RWPE1 (cell line): Measurements from ENCODE around the gene HSD17B12.
A peak's percentile ranks its signal among the peaks of the same experiment; 100 is the strongest.

Source experiments
- CTCF ChIA-PET: fragments of 350-600 bp; sonication (Branson Sonifier 250); formaldehyde crosslinking; extraction: SDS; loops from one replicate; lab custom pipeline; 2021; lab: Yijun Ruan, JAX
- POLR2A ChIA-PET: fragments of 400-600 bp; formaldehyde crosslinking; extraction: SDS; loops from one replicate; lab custom pipeline; 2020; ENCODE audit warnings: antibody characterized with exemption; ENCODE audit not compliant: low non-redundant PET; lab: Yijun Ruan, JAX
- DNase-seq: peaks from one replicate; pipeline ENCODE4 v3.0.0; 2012; ENCODE audit warnings: low spot score
- H3K27ac ChIP-seq: fragments of 450-650 bp; 2 replicates; pipeline ENCODE4 v1.5.1; 2017
- TF ChIP-seq, protein P1 (sequence below): fragments of 450-650 bp; conservative IDR thresholded peaks from 2 replicates; pipeline ENCODE4 v1.5.1; 2017; ENCODE audit warnings: low read depth, mild to moderate bottlenecking

The HSD17B12 gene

DNA sequence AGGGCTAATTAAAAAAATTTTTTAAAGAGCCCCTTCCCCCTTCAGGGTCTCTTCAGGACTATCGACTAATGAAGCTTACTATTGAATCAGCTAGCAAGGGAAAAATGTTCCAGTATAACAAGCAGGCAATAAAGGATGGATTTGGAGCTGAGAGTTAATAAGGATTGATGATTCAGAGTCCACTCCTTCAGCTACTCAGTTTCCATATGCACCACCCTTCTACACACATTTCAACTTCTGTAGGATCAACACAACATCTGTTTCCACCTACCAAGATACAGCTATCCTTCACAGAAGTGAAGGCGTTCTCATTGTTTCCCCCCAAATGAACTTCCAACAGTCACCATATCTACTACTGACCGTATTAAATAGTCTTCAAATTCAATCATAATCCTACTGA is 193.5 kb downstream of the HSD17B12 start:
- no peak for DNase-seq
- POLR2A ChIA-PET: no interaction called here

DNA sequence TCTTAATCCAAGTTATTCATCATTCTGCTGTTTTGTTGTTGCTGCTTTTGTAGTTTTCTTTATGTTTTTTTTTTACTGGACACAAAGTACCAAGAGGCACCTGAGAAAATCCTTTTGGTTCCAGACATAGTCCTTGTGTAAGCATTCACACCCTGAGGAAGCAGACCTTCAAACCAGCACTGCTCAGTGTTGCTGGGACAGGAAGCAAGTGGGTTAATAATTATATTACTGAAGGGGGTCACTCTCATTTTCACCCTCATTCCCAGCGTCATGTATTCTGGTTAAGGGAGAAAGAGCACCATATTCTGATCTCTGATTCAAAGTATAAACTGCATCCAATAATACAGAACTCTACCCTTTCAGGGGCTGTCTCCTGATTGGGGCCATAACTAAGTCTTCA is 194.2 kb downstream of the HSD17B12 start:
- H3K27ac ChIP-seq: no peak overlapping the region
- no peak for DNase-seq
- TF ChIP-seq, protein P1, sequence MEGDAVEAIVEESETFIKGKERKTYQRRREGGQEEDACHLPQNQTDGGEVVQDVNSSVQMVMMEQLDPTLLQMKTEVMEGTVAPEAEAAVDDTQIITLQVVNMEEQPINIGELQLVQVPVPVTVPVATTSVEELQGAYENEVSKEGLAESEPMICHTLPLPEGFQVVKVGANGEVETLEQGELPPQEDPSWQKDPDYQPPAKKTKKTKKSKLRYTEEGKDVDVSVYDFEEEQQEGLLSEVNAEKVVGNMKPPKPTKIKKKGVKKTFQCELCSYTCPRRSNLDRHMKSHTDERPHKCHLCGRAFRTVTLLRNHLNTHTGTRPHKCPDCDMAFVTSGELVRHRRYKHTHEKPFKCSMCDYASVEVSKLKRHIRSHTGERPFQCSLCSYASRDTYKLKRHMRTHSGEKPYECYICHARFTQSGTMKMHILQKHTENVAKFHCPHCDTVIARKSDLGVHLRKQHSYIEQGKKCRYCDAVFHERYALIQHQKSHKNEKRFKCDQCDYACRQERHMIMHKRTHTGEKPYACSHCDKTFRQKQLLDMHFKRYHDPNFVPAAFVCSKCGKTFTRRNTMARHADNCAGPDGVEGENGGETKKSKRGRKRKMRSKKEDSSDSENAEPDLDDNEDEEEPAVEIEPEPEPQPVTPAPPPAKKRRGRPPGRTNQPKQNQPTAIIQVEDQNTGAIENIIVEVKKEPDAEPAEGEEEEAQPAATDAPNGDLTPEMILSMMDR: no peak
- ChIA-PET POLR2A (no interaction called here), CTCF (no interaction called here)

More for the DNA sequence above, 193.5 kb downstream of the HSD17B12 start:
- TF ChIP-seq, protein P1: no peak
- no peak overlapping the region for H3K27ac ChIP-seq
- CTCF ChIA-PET: no interaction called here

DNA sequence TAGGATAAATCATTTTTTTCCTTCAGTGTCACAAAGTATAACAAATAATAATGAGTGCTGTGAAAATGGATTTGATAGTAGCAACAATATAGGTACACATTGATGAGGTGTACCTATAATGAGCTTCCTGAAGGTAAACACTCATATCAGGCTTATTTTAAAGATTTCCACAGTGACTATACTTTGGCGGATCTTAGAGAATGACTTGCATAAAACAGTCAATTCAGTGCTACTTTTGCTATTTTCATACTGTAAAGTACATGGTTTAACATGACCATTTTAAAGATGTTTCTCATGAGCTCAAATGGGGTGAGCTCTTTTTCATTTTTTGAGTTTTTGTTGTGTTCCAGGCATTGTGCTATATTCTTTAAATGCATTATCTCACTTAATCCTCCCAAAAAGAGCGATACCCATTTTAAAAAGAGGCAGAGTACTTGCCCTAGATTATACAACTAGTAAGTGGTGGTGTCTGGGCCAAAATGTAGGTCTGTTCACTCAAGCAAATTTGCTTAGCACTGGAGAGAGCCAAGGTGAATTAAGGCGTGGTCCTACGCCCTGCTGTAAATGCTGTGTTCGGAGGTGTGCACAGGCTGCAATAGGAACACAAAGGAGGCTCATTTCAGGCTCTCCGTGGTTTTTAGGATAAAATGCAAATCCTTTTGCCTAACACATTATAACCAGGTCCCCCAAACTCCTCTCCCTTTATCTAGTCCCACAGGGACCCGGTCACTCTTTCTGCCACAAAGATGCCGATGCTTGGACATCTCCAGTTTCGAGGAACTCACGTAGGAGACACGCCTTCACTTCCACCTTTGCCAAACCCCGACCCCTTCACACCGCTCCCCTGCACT is 199.5 kb downstream of the HSD17B12 start:
- H3K27ac ChIP-seq: peak overlapping the region; percentile 59
- CTCF ChIA-PET: interaction anchor here (1.0 kb wide), 1 partner anchor 10 kb away, joined by 3 read pairs; no protein-coding TSS in a partner anchor
- TF ChIP-seq, protein P1: no peak
- POLR2A ChIA-PET: no interaction called here
- no peak for DNase-seq

DNA sequence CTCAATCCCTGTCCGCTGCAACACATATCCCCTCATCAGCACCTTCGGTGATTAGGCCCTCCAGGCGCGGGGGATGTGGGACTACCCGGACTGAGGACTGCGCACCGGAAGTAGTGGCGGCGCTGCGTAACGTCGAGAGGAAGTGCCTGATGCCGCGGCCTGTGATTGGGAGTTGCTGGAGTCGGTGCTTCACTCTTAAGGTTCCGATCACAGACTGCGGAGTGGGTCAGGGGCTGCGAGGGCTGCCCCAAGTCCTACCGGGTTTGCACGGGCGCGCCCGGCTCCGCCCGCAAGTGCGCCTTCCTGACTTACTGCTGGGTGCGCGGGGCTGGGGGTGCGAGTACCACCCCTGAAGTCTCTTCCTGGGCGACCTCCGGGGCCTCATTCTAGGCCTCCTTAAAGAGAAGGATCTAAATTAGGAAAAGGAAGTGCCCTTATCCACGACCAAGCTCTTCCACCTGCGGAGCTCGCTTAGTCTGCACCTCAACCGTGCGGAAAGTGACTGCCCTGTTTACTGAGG is 200.2 kb downstream of the HSD17B12 start, which contains the start of gene ALKBH3:
Gene ALKBH3 (plus strand): TSS at position 192 of the 520 bp plus-strand sequence. CDS start 1,822 bp downstream, outside the sequence.
- ChIA-PET POLR2A (no interaction called here), CTCF (interaction anchor here (0.6 kb wide), 1 partner anchor 32 kb away, joined by 6 read pairs; no protein-coding TSS in a partner anchor)
- TF ChIP-seq, protein P1: no peak
- peak within 1 kb of the TSS; percentile 59 for H3K27ac ChIP-seq
- DNase-seq: peak; percentile 85

DNA sequence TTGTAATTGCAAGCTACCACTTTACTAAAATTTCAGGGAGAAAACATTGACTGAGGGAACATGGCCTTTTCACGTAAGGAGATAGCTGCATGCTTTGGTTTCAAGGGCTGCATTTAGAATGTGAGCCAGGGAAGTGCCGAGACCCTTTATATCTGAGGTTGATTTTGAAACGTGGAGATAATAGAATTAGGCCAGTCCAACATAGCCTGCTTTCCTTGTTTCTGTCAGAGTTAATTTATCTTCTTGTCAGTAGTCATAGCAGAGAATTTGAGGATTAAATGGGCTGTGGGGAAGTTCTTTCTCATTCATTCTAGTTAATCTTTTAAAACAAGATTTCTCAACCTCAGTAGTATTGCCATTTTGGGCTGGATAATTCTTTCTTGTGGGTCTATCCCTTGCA is 212.3 kb downstream of the HSD17B12 start:
- no peak for DNase-seq
- TF ChIP-seq, protein P1: no peak
- no peak overlapping the region for H3K27ac ChIP-seq
- CTCF ChIA-PET: no interaction called here
- POLR2A ChIA-PET: no interaction called here

DNA sequence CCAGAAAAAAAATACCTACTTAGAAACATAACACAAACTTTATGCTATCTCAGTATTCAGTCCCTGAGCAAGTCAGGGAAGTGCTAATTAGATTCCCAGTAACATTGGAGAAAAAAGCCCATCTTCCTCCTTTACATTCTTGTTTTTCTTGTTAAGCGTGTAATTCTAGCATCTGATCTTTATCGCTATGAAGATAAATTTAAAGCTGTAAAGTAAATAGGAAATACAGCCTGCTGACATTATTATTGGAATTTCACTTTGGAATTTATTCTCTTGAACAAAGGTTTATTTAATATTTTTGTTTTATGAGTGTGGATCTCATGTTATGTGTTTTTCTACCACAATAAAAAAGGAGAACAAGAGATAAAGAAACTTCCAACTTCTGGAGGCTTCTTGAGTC is 214.0 kb downstream of the HSD17B12 start:
- ChIA-PET CTCF (no interaction called here), POLR2A (no interaction called here)
- TF ChIP-seq, protein P1: no peak
- no peak for DNase-seq
- no peak overlapping the region for H3K27ac ChIP-seq
